ENCODE measurements around the gene GRK7.

- TF ChIP-seq CTCF (IDR thresholded peaks at IDR 0.05) (no peak), POLR2A (IDR thresholded peaks at IDR 0.05) (no peak)
Measured at GRCh38 chr3:141804447-141804777, 41.2 kb downstream of the GRK7 start.

Data from lower leg skin (tissue), 3 donors.